ENCODE measurements around the gene CHST11. TPM values are rescaled to one million over a fixed set of nuclear protein-coding genes. Genes with fewer than 3 reads are reported as not detected.

Gene CHST11
- total and polyA plus RNA-seq, 10 of the 15 experiments (the other 5 are each of a cell fraction or from before 2014, with no cell fraction given), result 1.9 to 38.1 (median 17.2) TPM

DNA sequence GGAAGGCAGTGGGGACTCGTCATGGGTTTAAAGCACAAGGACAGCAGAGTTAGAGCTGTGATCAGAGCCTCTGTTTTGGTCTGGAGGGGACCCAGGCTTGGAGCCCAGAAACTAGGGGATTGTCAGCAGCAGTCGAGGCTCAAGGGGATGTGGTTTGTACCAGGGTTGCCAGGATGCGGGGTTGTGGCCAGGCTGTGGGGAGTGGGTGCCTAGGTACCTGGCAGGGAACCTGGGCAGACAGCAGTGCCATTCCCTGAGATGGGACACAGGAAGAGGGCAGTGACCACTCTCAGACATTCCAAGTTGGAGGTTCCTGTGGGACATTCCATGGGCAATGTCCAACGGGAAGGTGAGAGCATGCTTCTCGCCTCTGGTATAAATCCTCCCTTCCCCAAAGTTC lies 279.1 kb downstream of the CHST11 start (continued):
- TF ChIP-seq, protein P1, sequence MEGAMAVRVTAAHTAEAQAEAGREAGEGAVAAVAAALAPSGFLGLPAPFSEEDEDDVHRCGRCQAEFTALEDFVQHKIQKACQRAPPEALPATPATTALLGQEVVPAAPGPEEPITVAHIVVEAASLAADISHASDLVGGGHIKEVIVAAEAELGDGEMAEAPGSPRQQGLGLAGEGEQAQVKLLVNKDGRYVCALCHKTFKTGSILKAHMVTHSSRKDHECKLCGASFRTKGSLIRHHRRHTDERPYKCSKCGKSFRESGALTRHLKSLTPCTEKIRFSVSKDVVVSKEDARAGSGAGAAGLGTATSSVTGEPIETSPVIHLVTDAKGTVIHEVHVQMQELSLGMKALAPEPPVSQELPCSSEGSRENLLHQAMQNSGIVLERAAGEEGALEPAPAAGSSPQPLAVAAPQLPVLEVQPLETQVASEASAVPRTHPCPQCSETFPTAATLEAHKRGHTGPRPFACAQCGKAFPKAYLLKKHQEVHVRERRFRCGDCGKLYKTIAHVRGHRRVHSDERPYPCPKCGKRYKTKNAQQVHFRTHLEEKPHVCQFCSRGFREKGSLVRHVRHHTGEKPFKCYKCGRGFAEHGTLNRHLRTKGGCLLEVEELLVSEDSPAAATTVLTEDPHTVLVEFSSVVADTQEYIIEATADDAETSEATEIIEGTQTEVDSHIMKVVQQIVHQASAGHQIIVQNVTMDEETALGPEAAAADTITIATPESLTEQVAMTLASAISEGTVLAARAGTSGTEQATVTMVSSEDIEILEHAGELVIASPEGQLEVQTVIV (IDR thresholded peaks at IDR 0.05; ENCODE audit: borderline replicate concordance, partially characterized antibody), result no peak
- TF ChIP-seq TBL1XR1 (IDR thresholded peaks at IDR 0.05; ENCODE audit: low read depth, low read length) (no peak), NRF1 (conservative IDR thresholded peaks at IDR 0.05; ENCODE audit: low read depth, low read length) (no peak), ETV6 (conservative IDR thresholded peaks at IDR 0.05 in 1 of 2, IDR thresholded peaks at IDR 0.05 in 1 of 2; ENCODE audit: borderline replicate concordance in 1 of 2, low read depth in 1 of 2) (no peak), KAT2A (conservative IDR thresholded peaks at IDR 0.05; ENCODE audit: control insufficient read depth, low read depth, low read length) (no peak), YY1 (IDR thresholded peaks at IDR 0.05; ENCODE audit: low read depth, low read length) (no peak), BRCA1 (IDR thresholded peaks at IDR 0.05; ENCODE audit: low read depth, low read length) (no peak), POLR2AphosphoS2 (IDR thresholded peaks at IDR 0.05; ENCODE audit: low read depth, low read length) (no peak), SUPT20H (IDR thresholded peaks at IDR 0.05; ENCODE audit: borderline replicate concordance, control insufficient read depth, low read depth, low read length) (no peak)
- TF ChIP-seq, protein P2, sequence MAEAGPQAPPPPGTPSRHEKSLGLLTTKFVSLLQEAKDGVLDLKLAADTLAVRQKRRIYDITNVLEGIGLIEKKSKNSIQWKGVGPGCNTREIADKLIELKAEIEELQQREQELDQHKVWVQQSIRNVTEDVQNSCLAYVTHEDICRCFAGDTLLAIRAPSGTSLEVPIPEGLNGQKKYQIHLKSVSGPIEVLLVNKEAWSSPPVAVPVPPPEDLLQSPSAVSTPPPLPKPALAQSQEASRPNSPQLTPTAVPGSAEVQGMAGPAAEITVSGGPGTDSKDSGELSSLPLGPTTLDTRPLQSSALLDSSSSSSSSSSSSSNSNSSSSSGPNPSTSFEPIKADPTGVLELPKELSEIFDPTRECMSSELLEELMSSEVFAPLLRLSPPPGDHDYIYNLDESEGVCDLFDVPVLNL (IDR thresholded peaks at IDR 0.05; ENCODE audit: low read depth, low read length), result no peak
- TF ChIP-seq, protein P3, sequence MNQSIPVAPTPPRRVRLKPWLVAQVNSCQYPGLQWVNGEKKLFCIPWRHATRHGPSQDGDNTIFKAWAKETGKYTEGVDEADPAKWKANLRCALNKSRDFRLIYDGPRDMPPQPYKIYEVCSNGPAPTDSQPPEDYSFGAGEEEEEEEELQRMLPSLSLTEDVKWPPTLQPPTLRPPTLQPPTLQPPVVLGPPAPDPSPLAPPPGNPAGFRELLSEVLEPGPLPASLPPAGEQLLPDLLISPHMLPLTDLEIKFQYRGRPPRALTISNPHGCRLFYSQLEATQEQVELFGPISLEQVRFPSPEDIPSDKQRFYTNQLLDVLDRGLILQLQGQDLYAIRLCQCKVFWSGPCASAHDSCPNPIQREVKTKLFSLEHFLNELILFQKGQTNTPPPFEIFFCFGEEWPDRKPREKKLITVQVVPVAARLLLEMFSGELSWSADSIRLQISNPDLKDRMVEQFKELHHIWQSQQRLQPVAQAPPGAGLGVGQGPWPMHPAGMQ (IDR thresholded peaks at IDR 0.05; ENCODE audit: borderline replicate concordance), result no peak
